ENCODE results near the gene FBLN5. TPM values are rescaled to one million over a fixed set of nuclear protein-coding genes. Genes with fewer than 3 reads are reported as not detected.

Gene FBLN5
- total and polyA plus RNA-seq, 4 donors: 3.9 to 21.8 (median 14.8) TPM

DNA sequence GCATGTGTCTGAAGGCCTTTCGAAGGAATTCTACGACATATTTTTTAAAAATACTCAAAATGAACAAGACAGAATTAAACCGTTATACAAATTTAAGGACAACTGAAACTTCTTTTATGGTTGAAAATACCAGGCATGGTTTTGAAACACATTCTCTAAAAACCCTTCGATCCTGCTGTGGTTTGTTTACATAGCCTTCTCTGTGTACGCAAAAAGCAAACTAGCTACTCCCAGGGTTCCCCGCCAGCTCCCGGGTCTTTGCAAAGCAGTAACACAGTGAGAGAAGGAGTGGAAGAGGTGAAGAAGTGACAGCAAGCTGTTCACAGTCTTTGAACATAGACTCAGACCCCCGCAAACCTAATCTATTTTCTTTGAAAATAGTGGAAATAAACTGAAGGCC is 77.9 kb downstream of the FBLN5 start:
- no peaks in the 10 kb centered on the region for H3K36me3 ChIP-seq (ENCODE audit: control insufficient read depth in 4 of 4, insufficient read depth in 3 of 4, low read depth in 1 of 4, low read length in 3 of 4)
- H3K4me1 ChIP-seq (ENCODE audit: control insufficient read depth in 4 of 4, insufficient read depth in 4 of 4, low read length in 3 of 4): peaks cover 2 to 30% (median 17%) of the 10 kb centered on the region in 4 donors

More for the DNA sequence above, 77.9 kb downstream of the FBLN5 start:
- peak overlapping the region; percentile 32 to 46 for H3K27ac ChIP-seq (ENCODE audit: low read depth in 1 of 2, low read length in 2 of 2)
- H3K9ac ChIP-seq (ENCODE audit: low read depth in 1 of 2, low read length in 2 of 2): no peak overlapping the region
- 42% methylated on average over 8 of the region's 8 CpGs for WGBS
- no peaks in the 10 kb centered on the region for H3K9me3 ChIP-seq (ENCODE audit: control insufficient read depth in 4 of 4, low read length in 3 of 4)
- no peaks in the 10 kb centered on the region for H3K27me3 ChIP-seq (ENCODE audit: control insufficient read depth in 4 of 4, insufficient read depth in 4 of 4, low read length in 3 of 4)
- no peak for DNase-seq (ENCODE audit: low spot score)
- TF ChIP-seq YY1 (IDR thresholded peaks at IDR 0.05) (no peak), EGR1 (IDR thresholded peaks at IDR 0.05; ENCODE audit: low read depth in 2 of 2) (no peak), GABPA (IDR thresholded peaks at IDR 0.05 in 1 of 2, conservative IDR thresholded peaks at IDR 0.05 in 1 of 2) (no peak), ZBTB33 (IDR thresholded peaks at IDR 0.05) (no peak), HNF4A (conservative IDR thresholded peaks at IDR 0.05) (peak; percentile 11 to 29), TAF1 (conservative IDR thresholded peaks at IDR 0.05) (no peak), HNF4G (IDR thresholded peaks at IDR 0.05) (no peak), FOXA2 (IDR thresholded peaks at IDR 0.05) (peak; percentile 80), MAX (IDR thresholded peaks at IDR 0.05) (no peak), JUND (IDR thresholded peaks at IDR 0.05) (no peak), NR2F2 (IDR thresholded peaks at IDR 0.05) (no peak), SP1 (IDR thresholded peaks at IDR 0.05) (no peak), RXRA (IDR thresholded peaks at IDR 0.05) (no peak), RAD21 (IDR thresholded peaks at IDR 0.05) (peak; percentile 7 to 15), FOXA1 (IDR thresholded peaks at IDR 0.05) (peak; percentile 42)
- TF ChIP-seq, protein P1, sequence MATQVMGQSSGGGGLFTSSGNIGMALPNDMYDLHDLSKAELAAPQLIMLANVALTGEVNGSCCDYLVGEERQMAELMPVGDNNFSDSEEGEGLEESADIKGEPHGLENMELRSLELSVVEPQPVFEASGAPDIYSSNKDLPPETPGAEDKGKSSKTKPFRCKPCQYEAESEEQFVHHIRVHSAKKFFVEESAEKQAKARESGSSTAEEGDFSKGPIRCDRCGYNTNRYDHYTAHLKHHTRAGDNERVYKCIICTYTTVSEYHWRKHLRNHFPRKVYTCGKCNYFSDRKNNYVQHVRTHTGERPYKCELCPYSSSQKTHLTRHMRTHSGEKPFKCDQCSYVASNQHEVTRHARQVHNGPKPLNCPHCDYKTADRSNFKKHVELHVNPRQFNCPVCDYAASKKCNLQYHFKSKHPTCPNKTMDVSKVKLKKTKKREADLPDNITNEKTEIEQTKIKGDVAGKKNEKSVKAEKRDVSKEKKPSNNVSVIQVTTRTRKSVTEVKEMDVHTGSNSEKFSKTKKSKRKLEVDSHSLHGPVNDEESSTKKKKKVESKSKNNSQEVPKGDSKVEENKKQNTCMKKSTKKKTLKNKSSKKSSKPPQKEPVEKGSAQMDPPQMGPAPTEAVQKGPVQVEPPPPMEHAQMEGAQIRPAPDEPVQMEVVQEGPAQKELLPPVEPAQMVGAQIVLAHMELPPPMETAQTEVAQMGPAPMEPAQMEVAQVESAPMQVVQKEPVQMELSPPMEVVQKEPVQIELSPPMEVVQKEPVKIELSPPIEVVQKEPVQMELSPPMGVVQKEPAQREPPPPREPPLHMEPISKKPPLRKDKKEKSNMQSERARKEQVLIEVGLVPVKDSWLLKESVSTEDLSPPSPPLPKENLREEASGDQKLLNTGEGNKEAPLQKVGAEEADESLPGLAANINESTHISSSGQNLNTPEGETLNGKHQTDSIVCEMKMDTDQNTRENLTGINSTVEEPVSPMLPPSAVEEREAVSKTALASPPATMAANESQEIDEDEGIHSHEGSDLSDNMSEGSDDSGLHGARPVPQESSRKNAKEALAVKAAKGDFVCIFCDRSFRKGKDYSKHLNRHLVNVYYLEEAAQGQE (IDR thresholded peaks at IDR 0.05): no peak
- TF ChIP-seq, protein P2, sequence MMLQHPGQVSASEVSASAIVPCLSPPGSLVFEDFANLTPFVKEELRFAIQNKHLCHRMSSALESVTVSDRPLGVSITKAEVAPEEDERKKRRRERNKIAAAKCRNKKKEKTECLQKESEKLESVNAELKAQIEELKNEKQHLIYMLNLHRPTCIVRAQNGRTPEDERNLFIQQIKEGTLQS (IDR thresholded peaks at IDR 0.05): no peak
- TF ChIP-seq, protein P3, sequence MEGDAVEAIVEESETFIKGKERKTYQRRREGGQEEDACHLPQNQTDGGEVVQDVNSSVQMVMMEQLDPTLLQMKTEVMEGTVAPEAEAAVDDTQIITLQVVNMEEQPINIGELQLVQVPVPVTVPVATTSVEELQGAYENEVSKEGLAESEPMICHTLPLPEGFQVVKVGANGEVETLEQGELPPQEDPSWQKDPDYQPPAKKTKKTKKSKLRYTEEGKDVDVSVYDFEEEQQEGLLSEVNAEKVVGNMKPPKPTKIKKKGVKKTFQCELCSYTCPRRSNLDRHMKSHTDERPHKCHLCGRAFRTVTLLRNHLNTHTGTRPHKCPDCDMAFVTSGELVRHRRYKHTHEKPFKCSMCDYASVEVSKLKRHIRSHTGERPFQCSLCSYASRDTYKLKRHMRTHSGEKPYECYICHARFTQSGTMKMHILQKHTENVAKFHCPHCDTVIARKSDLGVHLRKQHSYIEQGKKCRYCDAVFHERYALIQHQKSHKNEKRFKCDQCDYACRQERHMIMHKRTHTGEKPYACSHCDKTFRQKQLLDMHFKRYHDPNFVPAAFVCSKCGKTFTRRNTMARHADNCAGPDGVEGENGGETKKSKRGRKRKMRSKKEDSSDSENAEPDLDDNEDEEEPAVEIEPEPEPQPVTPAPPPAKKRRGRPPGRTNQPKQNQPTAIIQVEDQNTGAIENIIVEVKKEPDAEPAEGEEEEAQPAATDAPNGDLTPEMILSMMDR (IDR thresholded peaks at IDR 0.05; ENCODE audit: low read depth, low read length, missing input control): no peak
- no peak overlapping the region for H3K4me3 ChIP-seq (ENCODE audit: low read depth in 1 of 3, low read length in 3 of 3)

Measured in liver (tissue), 9 donors.